Left lung (tissue), 10 donors: Measurements from ENCODE around the gene FASTKD1. TPM values are rescaled to one million over a fixed set of nuclear protein-coding genes. Genes with fewer than 3 reads are reported as not detected.

ENCODE experiments used
- ATAC-seq: fragments of 200-7000 bp; cut with Tn5 transposase; one replicate; pipeline ENCODE4 v1.9.1; 2020; ENCODE audit warnings: moderate library complexity
- DNase-seq, 4 donors: peaks; one replicate each; pipeline ENCODE4 v3.0.0-alpha.2; 2013 to 2020
- H3K27ac ChIP-seq, 2 donors: fragments of 200-600 bp; sonication (generic) in 1 of 2; one replicate each; pipeline versions ENCODE4 v1.5.0 to v1.8.0; 2020 to 2021
- H3K27me3 ChIP-seq, 2 donors: fragments of 200-600 bp; sonication (generic) in 1 of 2; one replicate each; pipeline versions ENCODE4 v1.5.0 to v1.8.0; 2020 to 2021
- H3K36me3 ChIP-seq, 2 donors: fragments of 200-600 bp; sonication (generic) in 1 of 2; one replicate each; pipeline versions ENCODE4 v1.5.0 to v1.8.0; 2020 to 2021
- H3K4me1 ChIP-seq, 2 donors: fragments of 200-600 bp; one replicate each; pipeline ENCODE4 v1.8.0; 2021
- H3K4me3 ChIP-seq, 2 donors: fragments of 200-600 bp; sonication (generic) in 1 of 2; one replicate each; pipeline versions ENCODE4 v1.5.0 to v1.8.0; 2020 to 2021; ENCODE audit warnings: mild to moderate bottlenecking in 1 of 2
- H3K9me3 ChIP-seq, 2 donors: fragments of 200-600 bp; sonication (generic) in 1 of 2; one replicate each; pipeline versions ENCODE4 v1.5.0 to v1.8.0; 2020 to 2021
- CTCF ChIP-seq, 2 donors: fragments of 200-600 bp; sonication (generic) in 1 of 2; IDR thresholded peaks; one replicate each; pipeline versions ENCODE4 v1.5.0 to v1.8.0; 2021; ENCODE audit warnings: antibody characterized with exemption in 2 of 2
- intact Hi-C, 2 donors: fragments of 100-400 bp; cut with DNase I; formaldehyde crosslinking; loops; one replicate each; pipeline versions ENCODE4 v1.11.2 to v1.14.2; 2022
- polyA plus RNA-seq, 6 donors: library from polyadenylated mRNA; unstranded; fragments of 120-200 nt; gene quantifications; one replicate each; pipeline ENCODE4 v1.2.1, GENCODE V29; 2013; ENCODE audit not compliant: insufficient read length in 6 of 6
- total RNA-seq, 2 donors: library from RNA; stranded (reverse); fragmentation: NEBNext Ultra II Directional; extraction: Animal tissue kit (Norgen Biotek cat#: 25700); gene quantifications; one replicate each; pipeline ENCODE4 v1.2.1, GENCODE V29; 2021
- donor health status: DM: no; HTN: yes; CAD: no.
- donor health status: DM: no; HTN: no; CAD: no.

The FASTKD1 gene
- total and polyA plus RNA-seq, 8 donors, result 29.3 to 47.6 (median 40.1) TPM

- no peaks in the 10 kb centered on the region for H3K4me1 ChIP-seq
- no peak for TF ChIP-seq CTCF (IDR thresholded peaks at IDR 0.05)
- H3K27me3 ChIP-seq, result no peaks in the 10 kb centered on the region
- ATAC-seq (no peak), DNase-seq (no peak)
- H3K9me3 ChIP-seq, result no peaks in the 10 kb centered on the region
- no peak overlapping the region for H3K27ac ChIP-seq
- peaks cover 0 to 34% of the 10 kb centered on the region in 2 donors for H3K36me3 ChIP-seq
- no peak overlapping the region for H3K4me3 ChIP-seq
- intact Hi-C loops, result no loop called here
Measured at GRCh38 chr2:169486487-169486886, 87.2 kb downstream of the FASTKD1 start.

- H3K27me3 ChIP-seq, result no peaks in the 10 kb centered on the region
- intact Hi-C loops, result no loop called here
- H3K9me3 ChIP-seq, result no peaks in the 10 kb centered on the region
- no peak overlapping the region for H3K4me3 ChIP-seq
- no peaks in the 10 kb centered on the region for H3K4me1 ChIP-seq
- DNase-seq, result no peak
- TF ChIP-seq CTCF (IDR thresholded peaks at IDR 0.05), result no peak
- H3K27ac ChIP-seq, result no peak overlapping the region
- H3K36me3 ChIP-seq, result peaks cover 0 to 32% of the 10 kb centered on the region in 2 donors
- ATAC-seq, result no peak
Measured at GRCh38 chr2:169485650-169486138, 88.0 kb downstream of the FASTKD1 start.

- no peak overlapping the region for H3K27ac ChIP-seq
- TF ChIP-seq CTCF (IDR thresholded peaks at IDR 0.05), result no peak
- ATAC-seq (no peak), DNase-seq (no peak)
- peak overlapping the region; percentile 54 to 72 for H3K4me3 ChIP-seq
- peaks cover 4 to 18% of the 10 kb centered on the region in 2 donors for H3K4me1 ChIP-seq
- intact Hi-C loops, result no loop called here
- peaks cover 0 to 18% of the 10 kb centered on the region in 2 donors for H3K36me3 ChIP-seq
- H3K27me3 ChIP-seq, result no peaks in the 10 kb centered on the region
- H3K9me3 ChIP-seq, result no peaks in the 10 kb centered on the region
Measured at GRCh38 chr2:169480079-169480465, 93.6 kb downstream of the FASTKD1 start.

Other genes starting within 250 kb of the FASTKD1 start
- gene LRP2, start 211.3 kb downstream of the FASTKD1 start, total RNA-seq, result 10 to 100 TPM; 14.5 to 34.6 TPM
- 1 to 10 TPM; 2.5 to 4.7 (median 3.8) TPM for gene LRP2, start 211.3 kb downstream of the FASTKD1 start, polyA plus RNA-seq
- gene BBS5, start 94.4 kb downstream of the FASTKD1 start, total RNA-seq, result 1 to 10 TPM; 6.2 to 8.0 TPM
- 10 to 100 TPM; 15.0 to 22.2 (median 17.9) TPM for gene BBS5, start 94.4 kb downstream of the FASTKD1 start, polyA plus RNA-seq
- gene KLHL41, start 64.2 kb downstream of the FASTKD1 start, total RNA-seq, result 1 to 10 TPM; 1.4 to 1.5 TPM
- gene KLHL41, start 64.2 kb downstream of the FASTKD1 start, polyA plus RNA-seq, result 1 to 10 TPM; 1.2 to 2.1 (median 1.5) TPM
- gene PPIG, start 10.5 kb upstream of the FASTKD1 start, total RNA-seq, result 10 to 100 TPM; 40.8 to 45.4 TPM
- 100 to 1,000 TPM in 2 of 6 donors, 10 to 100 TPM in 4; 83.3 to 102 (median 90.9) TPM for gene PPIG, start 10.5 kb upstream of the FASTKD1 start, polyA plus RNA-seq
- under 1 TPM in 1 of 2 donors, not detected in 1; 0.68 TPM for gene CFAP210, start 120.5 kb upstream of the FASTKD1 start, total RNA-seq
- 1 to 10 TPM; 1.1 to 4.0 (median 2.5) TPM for gene CFAP210, start 120.5 kb upstream of the FASTKD1 start, polyA plus RNA-seq
- gene PHOSPHO2, start 120.6 kb upstream of the FASTKD1 start, total RNA-seq, result 1 to 10 TPM; 5.4 to 6.6 TPM
- gene PHOSPHO2, start 120.6 kb upstream of the FASTKD1 start, polyA plus RNA-seq, result 10 to 100 TPM; 12.3 to 17.9 (median 15.8) TPM
- 1 to 10 TPM; 9.4 to 9.5 TPM for gene KLHL23, start 160.0 kb upstream of the FASTKD1 start, total RNA-seq
- 10 to 100 TPM; 34.3 to 46.2 (median 41.6) TPM for gene KLHL23, start 160.0 kb upstream of the FASTKD1 start, polyA plus RNA-seq
- 10 to 100 TPM; 61.9 to 82.4 TPM for gene SSB, start 225.0 kb upstream of the FASTKD1 start, total RNA-seq
- gene SSB, start 225.0 kb upstream of the FASTKD1 start, polyA plus RNA-seq, result 100 to 1,000 TPM; 140 to 176 (median 157) TPM